Heart left ventricle (tissue), 16 donors: ENCODE data around the gene BRME1. TPM values are rescaled to one million over a fixed set of nuclear protein-coding genes. Genes with fewer than 3 reads are reported as not detected.

Experiments used
- ATAC-seq, 4 donors: fragments of 200-7000 bp; cut with Tn5 transposase; one replicate each; pipeline ENCODE4 v1.9.1; 2020 to 2022; ENCODE audit warnings: moderate library complexity in 4 of 4, mild to moderate bottlenecking in 3 of 4, moderate number of reproducible peaks in 1 of 4
- DNase-seq, 5 donors: peaks; one replicate each; pipeline ENCODE4 v3.0.0-alpha.2; 2020
- H3K27ac ChIP-seq, 12 donors: fragments of 200-600 bp; sonication (generic) in 4 of 12; one replicate each; pipeline versions ENCODE4 v1.5.0 to v1.8.0; 2016 to 2022; ENCODE audit warnings: mild to moderate bottlenecking in 2 of 12
- H3K27me3 ChIP-seq, 9 donors: fragments of 200-600 bp; sonication (generic) in 2 of 9; one replicate each; pipeline versions ENCODE4 v1.5.1 to v1.8.0; 2016 to 2022; ENCODE audit warnings: mild to moderate bottlenecking in 3 of 9
- H3K36me3 ChIP-seq, 9 donors: fragments of 200-600 bp; sonication (generic) in 2 of 9; one replicate each; pipeline versions ENCODE4 v1.5.0 to v1.8.0; 2018 to 2022; ENCODE audit warnings: mild to moderate bottlenecking in 2 of 9
- H3K4me1 ChIP-seq, 12 donors: fragments of 200-600 bp; sonication (generic) in 4 of 12; one replicate each; pipeline versions ENCODE4 v1.5.0 to v1.8.0; 2016 to 2022; ENCODE audit warnings: mild to moderate bottlenecking in 3 of 12
- H3K4me3 ChIP-seq, 12 donors: fragments of 200-600 bp; sonication (generic) in 4 of 12; one replicate each; pipeline versions ENCODE4 v1.5.0 to v1.8.0; 2017 to 2022; ENCODE audit warnings: mild to moderate bottlenecking in 9 of 12, moderate library complexity in 4 of 12
- H3K9me3 ChIP-seq, 12 donors: fragments of 200-600 bp; sonication (generic) in 4 of 12; one replicate each; pipeline versions ENCODE4 v1.5.0 to v1.8.0; 2016 to 2022; ENCODE audit warnings: mild to moderate bottlenecking in 1 of 12
- CTCF ChIP-seq, 12 donors: fragments of 200-600 bp; sonication (generic) in 4 of 12; IDR thresholded peaks; one replicate each; pipeline versions ENCODE4 v1.5.0 to v1.8.0; 2018 to 2022; ENCODE audit warnings: antibody characterized with exemption in 12 of 12, mild to moderate bottlenecking in 5 of 12
- POLR2A ChIP-seq, 2 donors: fragments of 450-650 bp; IDR thresholded peaks; one replicate each; pipeline ENCODE4 v1.6.1; 2017; ENCODE audit warnings: antibody characterized with exemption in 2 of 2, mild to moderate bottlenecking in 2 of 2, moderate library complexity in 2 of 2
- WGBS, 4 donors: extraction: QIAGEN DNeasy Blood & Tissue Kit in 2 of 4; methylation state at CpG; one replicate each; pipeline versions ENCODE4 v1.1.5 to v1.1.7; 2013 to 2018; 5-methylcytosine and 5-hydroxymethylcytosine counted together
- intact Hi-C, 10 donors: fragments of 100-400 bp; cut with DNase I; formaldehyde crosslinking; loops; one replicate each; pipeline versions ENCODE4 v1.11.1 to v1.14.2; 2022
- polyA plus RNA-seq, 2 donors: library from polyadenylated mRNA; stranded (reverse); fragments of 200-250 nt; gene quantifications; one replicate each; pipeline ENCODE4 v1.2.3, GENCODE V29; 2013
- total RNA-seq, 9 donors: library from RNA; depleted of rRNA in 2 of 9; stranded (reverse); fragments of >200 nt in 2 of 9; fragmentation: NEBNext Ultra II Directional in 3 of 9; extraction: Animal tissue kit (Norgen Biotek cat#: 25700) in 3 of 9; gene quantifications; one replicate each; pipeline versions ENCODE4 v1.1.0 to v1.2.4, GENCODE V29; 2016 to 2023
- donor health status: ischemic (EF 13 %, LVEDD 7.1; RV severe dilation, severe dysfunction).
- donor health status: healthy with polysubstance abuse.
- donor health status: DM: no; HTN: yes; CAD: no.
- donor health status: DM: no; HTN: no; CAD: no.
- donor health status: ischemic (EF 25% LVEDD 6.9; RV normal size, moderate dysfunction).
- donor health status: ischemic (EF 25% LVEDD 5.7; RV mildly dilated, moderate dysfunction).
- donor health status: healthy.
- donor health status: DM: yes; HTN: yes; CAD: no.
- donor health status: ischemic (EF 35%, LVEDD 5.7; RV mildly dilated, moderate dysfunction).
- donor health status: nonischemic (EF 11% LVEDD 7.7; RV severe dilation, severe dysfunction).
- donor health status: DM: yes; HTN: yes; CAD: no.
- donor health status: PGD.
- donor health status: ischemic (EF 29% LVEDD 5.4; RV normal size, mild dysfunction).
- donor health status: nonischemic (EF 23%, LVEDD 6.1; RV moderate dilation, normal function).

BRME1 gene
- total and polyA plus RNA-seq, 11 donors, result 0.23 to 1.2 (median 0.70) TPM; not detected in 2

GRCh38 chr19:13865571-13866462 is 40.1 kb downstream of the BRME1 start:
- intact Hi-C loops, result loop anchor here in 4 of 10 donors (10.0 kb wide), 2 partner anchors 271 to 591 kb away; no protein-coding TSS in a partner anchor
- 2 to 9% (median 5%) methylated on average over 12 to 82 of the region's 82 CpGs for WGBS, 4 donors
- TF ChIP-seq CTCF (IDR thresholded peaks at IDR 0.05), result peak in 1 of 12 donors; percentile 6
- TF ChIP-seq POLR2A (IDR thresholded peaks at IDR 0.05), result no peak
- H3K27me3 ChIP-seq, result peaks cover 0 to 18% (median 0%) of the 10 kb centered on the region in 9 donors
- no peaks in the 10 kb centered on the region for H3K36me3 ChIP-seq
- H3K27ac ChIP-seq, result peak overlapping the region in 10 of 12 donors; percentile 43 to 79 (median 64)
- ATAC-seq, result no peak
- H3K4me3 ChIP-seq, result peak overlapping the region; percentile 56 to 80 (median 70)
- peak in 3 of 5 donors; percentile 45 to 52 (median 45) for DNase-seq
- peaks cover 0 to 34% (median 19%) of the 10 kb centered on the region in 12 donors for H3K4me1 ChIP-seq
- H3K9me3 ChIP-seq, result no peaks in the 10 kb centered on the region

GRCh38 chr19:13864667-13865570 is 41.0 kb downstream of the BRME1 start:
- Histone ChIP-seq H3K4me3 (peak overlapping the region; percentile 56 to 80 (median 70)), H3K4me1 (peaks cover 0 to 36% (median 20%) of the 10 kb centered on the region in 12 donors), H3K27me3 (peaks cover 0 to 18% (median 0%) of the 10 kb centered on the region in 9 donors), H3K36me3 (no peaks in the 10 kb centered on the region), H3K27ac (peak overlapping the region in 8 of 12 donors; percentile 18 to 79 (median 57)), H3K9me3 (no peaks in the 10 kb centered on the region)
- no peak for ATAC-seq
- WGBS, 4 donors, result 6 to 51% (median 11%) methylated on average over 11 to 110 of the region's 113 CpGs
- no peak for DNase-seq
- intact Hi-C loops, result loop anchor here in 7 of 10 donors (5.0 to 10.0 kb wide), 7 partner anchors 58 to 590 kb away; partner anchors contain the start of gene ZSWIM4 (in 1 of the 7)
- TF ChIP-seq POLR2A (IDR thresholded peaks at IDR 0.05) (no peak), CTCF (IDR thresholded peaks at IDR 0.05) (no peak)

GRCh38 chr19:13864046-13864666 is 41.8 kb downstream of the BRME1 start:
- intact Hi-C loops, result loop anchor here in 7 of 10 donors (5.0 to 10.0 kb wide), 7 partner anchors 57 to 589 kb away; partner anchors contain the start of gene ZSWIM4 (in 1 of the 7)
- H3K4me3 ChIP-seq, result peak overlapping the region in 2 of 12 donors; percentile 77 to 79
- peaks cover 0 to 36% (median 20%) of the 10 kb centered on the region in 12 donors for H3K4me1 ChIP-seq
- no peak for DNase-seq
- TF ChIP-seq POLR2A (IDR thresholded peaks at IDR 0.05) (no peak), CTCF (IDR thresholded peaks at IDR 0.05) (no peak)
- ATAC-seq, result no peak
- H3K9me3 ChIP-seq, result no peaks in the 10 kb centered on the region
- peaks cover 0 to 18% (median 0%) of the 10 kb centered on the region in 9 donors for H3K27me3 ChIP-seq
- H3K27ac ChIP-seq, result peak overlapping the region in 5 of 12 donors; percentile 20 to 63 (median 62)
- no peaks in the 10 kb centered on the region for H3K36me3 ChIP-seq
- 40 to 48% (median 44%) methylated on average over 12 to 13 of the region's 13 CpGs for WGBS, 4 donors
